Esophagus muscularis mucosa (tissue), 4 donors: ENCODE data around the gene CCN6.

Experiments used
- EP300 ChIP-seq: sonication (generic); formaldehyde crosslinking; IDR thresholded peaks from one replicate; pipeline ENCODE4 v1.6.1; 2017; ENCODE audit warnings: antibody characterized with exemption
- POLR2A ChIP-seq: fragments of 450-650 bp; IDR thresholded peaks from one replicate; pipeline ENCODE4 v1.6.1; 2017; ENCODE audit warnings: antibody characterized with exemption, moderate library complexity, mild to moderate bottlenecking, low read depth
- POLR2AphosphoS5 ChIP-seq, 2 donors: sonication (generic); formaldehyde crosslinking; IDR thresholded peaks; one replicate each; pipeline ENCODE4 v1.6.1; 2017; ENCODE audit warnings: antibody characterized with exemption in 2 of 2
- TF ChIP-seq, protein P1 (sequence below), 3 experiments: fragments of 200-600 bp in 2 of 3; fragments of 450-650 bp in 1 of 3; sonication (generic) in 2 of 3; IDR thresholded peaks; one replicate each; pipeline ENCODE4 v1.5.1; 2017 to 2019; ENCODE audit warnings: antibody characterized with exemption in 3 of 3, mild to moderate bottlenecking in 2 of 3, moderate library complexity in 1 of 3

DNA sequence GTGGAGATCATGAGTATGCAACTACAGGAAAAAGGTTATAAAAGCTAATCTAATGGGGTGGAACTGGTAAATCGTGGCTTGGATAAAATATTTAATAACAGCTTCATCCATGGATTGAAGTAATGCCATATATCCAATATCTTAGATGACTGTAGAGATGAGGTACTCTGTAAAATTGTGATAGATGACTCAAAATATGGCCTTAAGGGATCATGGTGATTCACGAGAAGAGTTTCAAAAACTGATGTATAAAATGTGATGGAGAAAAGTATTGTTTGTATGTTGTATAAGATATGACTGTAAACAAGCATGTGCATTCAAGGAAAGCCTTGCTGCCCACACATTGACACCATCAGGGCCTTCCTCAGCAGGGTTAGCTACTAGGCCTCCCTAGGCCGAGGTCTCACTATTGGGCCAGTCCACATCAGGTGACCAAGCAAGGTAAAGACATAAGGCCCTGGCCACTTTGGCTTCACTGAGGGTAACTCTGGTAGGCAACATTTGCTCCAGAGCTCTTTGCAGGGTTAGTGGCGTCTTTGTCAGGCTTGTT is 17.7 kb upstream of the CCN6 start:
- TF ChIP-seq, protein P1, sequence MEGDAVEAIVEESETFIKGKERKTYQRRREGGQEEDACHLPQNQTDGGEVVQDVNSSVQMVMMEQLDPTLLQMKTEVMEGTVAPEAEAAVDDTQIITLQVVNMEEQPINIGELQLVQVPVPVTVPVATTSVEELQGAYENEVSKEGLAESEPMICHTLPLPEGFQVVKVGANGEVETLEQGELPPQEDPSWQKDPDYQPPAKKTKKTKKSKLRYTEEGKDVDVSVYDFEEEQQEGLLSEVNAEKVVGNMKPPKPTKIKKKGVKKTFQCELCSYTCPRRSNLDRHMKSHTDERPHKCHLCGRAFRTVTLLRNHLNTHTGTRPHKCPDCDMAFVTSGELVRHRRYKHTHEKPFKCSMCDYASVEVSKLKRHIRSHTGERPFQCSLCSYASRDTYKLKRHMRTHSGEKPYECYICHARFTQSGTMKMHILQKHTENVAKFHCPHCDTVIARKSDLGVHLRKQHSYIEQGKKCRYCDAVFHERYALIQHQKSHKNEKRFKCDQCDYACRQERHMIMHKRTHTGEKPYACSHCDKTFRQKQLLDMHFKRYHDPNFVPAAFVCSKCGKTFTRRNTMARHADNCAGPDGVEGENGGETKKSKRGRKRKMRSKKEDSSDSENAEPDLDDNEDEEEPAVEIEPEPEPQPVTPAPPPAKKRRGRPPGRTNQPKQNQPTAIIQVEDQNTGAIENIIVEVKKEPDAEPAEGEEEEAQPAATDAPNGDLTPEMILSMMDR (IDR thresholded peaks at IDR 0.05), result no peak
- TF ChIP-seq POLR2AphosphoS5 (IDR thresholded peaks at IDR 0.05) (no peak), POLR2A (no peak), EP300 (no peak)
